HEK293 (cell line): ENCODE results near the gene FOXP1.

Experiments used
- GFI1B ChIP-seq: fragments of 450-650 bp; formaldehyde crosslinking; IDR thresholded peaks from 2 replicates; pipeline ENCODE4 v1.5.1; 2016; ENCODE audit warnings: missing biosample characterization, missing genetic modification characterization
- HOXD13 ChIP-seq: sonication (generic); formaldehyde crosslinking; IDR thresholded peaks from 2 replicates; pipeline ENCODE4 v1.8.0; 2022; ENCODE audit warnings: missing genetic modification reagents, borderline replicate concordance
- KLF7 ChIP-seq: fragments of 450-650 bp; formaldehyde crosslinking; IDR thresholded peaks from 2 replicates; pipeline ENCODE4 v1.5.1; 2016; ENCODE audit warnings: missing biosample characterization, missing genetic modification characterization, borderline replicate concordance
- MEIS1 ChIP-seq: sonication (generic); formaldehyde crosslinking; IDR thresholded peaks from 2 replicates; pipeline ENCODE4 v1.8.1; 2022; ENCODE audit warnings: missing genetic modification reagents, mild to moderate bottlenecking, borderline replicate concordance
- MYNN ChIP-seq: fragments of 450-650 bp; formaldehyde crosslinking; IDR thresholded peaks from 2 replicates; pipeline ENCODE4 v1.5.1; 2016; ENCODE audit warnings: missing biosample characterization, missing genetic modification characterization, borderline replicate concordance
- PRDM1 ChIP-seq: fragments of 450-650 bp; formaldehyde crosslinking; IDR thresholded peaks from 2 replicates; pipeline ENCODE4; 2016; ENCODE audit warnings: missing biosample characterization, missing genetic modification characterization
- REPIN1 ChIP-seq: fragments of 450-650 bp; formaldehyde crosslinking; IDR thresholded peaks from 2 replicates; pipeline ENCODE4 v1.5.1; 2017; ENCODE audit warnings: missing biosample characterization, missing genetic modification characterization, low read depth
- SCRT1 ChIP-seq: fragments of 450-650 bp; formaldehyde crosslinking; IDR thresholded peaks from 2 replicates; pipeline ENCODE4 v1.5.1; 2016; ENCODE audit warnings: missing biosample characterization, missing genetic modification characterization, borderline replicate concordance
- SP2 ChIP-seq: fragments of 450-650 bp; formaldehyde crosslinking; IDR thresholded peaks from 2 replicates; pipeline ENCODE4 v1.5.1; 2016; ENCODE audit warnings: missing biosample characterization, missing genetic modification characterization
- SP7 ChIP-seq: fragments of 450-650 bp; formaldehyde crosslinking; IDR thresholded peaks from 2 replicates; pipeline ENCODE4 v1.5.1; 2016; ENCODE audit warnings: missing biosample characterization, missing genetic modification characterization
- ZBTB17 ChIP-seq: fragments of 450-650 bp; formaldehyde crosslinking; IDR thresholded peaks from 2 replicates; pipeline ENCODE4 v1.5.1; 2016; ENCODE audit warnings: missing biosample characterization, missing genetic modification characterization
- ZNF10 ChIP-seq: fragments of 450-650 bp; formaldehyde crosslinking; IDR thresholded peaks from 2 replicates; pipeline ENCODE4 v1.5.1; 2017; ENCODE audit warnings: missing biosample characterization, missing genetic modification characterization
- ZNF114 ChIP-seq: fragments of 450-650 bp; formaldehyde crosslinking; IDR thresholded peaks from 2 replicates; pipeline ENCODE4 v1.5.0; 2017; ENCODE audit warnings: missing biosample characterization, missing genetic modification characterization
- ZNF311 ChIP-seq: fragments of 450-650 bp; formaldehyde crosslinking; IDR thresholded peaks from 2 replicates; pipeline ENCODE4 v1.5.1; 2017; ENCODE audit warnings: missing biosample characterization, missing genetic modification characterization, borderline replicate concordance
- ZNF335 ChIP-seq: fragments of 450-650 bp; formaldehyde crosslinking; conservative IDR thresholded peaks from 2 replicates; pipeline ENCODE4 v1.5.1; 2016; ENCODE audit warnings: missing biosample characterization, missing genetic modification characterization
- ZNF350 ChIP-seq: fragments of 450-650 bp; formaldehyde crosslinking; IDR thresholded peaks from 2 replicates; pipeline ENCODE4 v1.5.0; 2017; ENCODE audit warnings: missing biosample characterization, mild to moderate bottlenecking, missing genetic modification characterization
- ZNF366 ChIP-seq: fragments of 450-650 bp; formaldehyde crosslinking; conservative IDR thresholded peaks from 2 replicates; pipeline ENCODE4 v1.5.1; 2016; ENCODE audit warnings: missing biosample characterization, missing genetic modification characterization
- ZNF426 ChIP-seq: fragments of 450-650 bp; formaldehyde crosslinking; IDR thresholded peaks from 2 replicates; pipeline ENCODE4 v1.5.1; 2017; ENCODE audit warnings: missing biosample characterization, missing genetic modification characterization, mild to moderate bottlenecking, inconsistent platforms, moderate library complexity
- ZNF433 ChIP-seq: fragments of 450-650 bp; formaldehyde crosslinking; IDR thresholded peaks from 2 replicates; pipeline ENCODE4 v1.5.1; 2016; ENCODE audit warnings: missing biosample characterization, missing genetic modification characterization, low read depth
- ZNF473 ChIP-seq: fragments of 450-650 bp; formaldehyde crosslinking; IDR thresholded peaks from 2 replicates; pipeline ENCODE4 v1.5.1; 2017; ENCODE audit warnings: missing biosample characterization, missing genetic modification characterization
- ZNF501 ChIP-seq: fragments of 450-650 bp; formaldehyde crosslinking; IDR thresholded peaks from 2 replicates; pipeline ENCODE4 v1.5.1; 2016; ENCODE audit warnings: missing biosample characterization, missing genetic modification characterization
- ZNF610 ChIP-seq: fragments of 450-650 bp; formaldehyde crosslinking; IDR thresholded peaks from 2 replicates; pipeline ENCODE4 v1.5.1; 2016; ENCODE audit warnings: missing biosample characterization, missing genetic modification characterization, borderline replicate concordance
- ZNF747 ChIP-seq: fragments of 450-650 bp; formaldehyde crosslinking; IDR thresholded peaks from 2 replicates; pipeline ENCODE4 v1.5.1; 2016; ENCODE audit warnings: missing biosample characterization, missing genetic modification characterization
- TF ChIP-seq, protein P1 (sequence below): fragments of 450-650 bp; formaldehyde crosslinking; IDR thresholded peaks from 2 replicates; pipeline ENCODE4 v1.5.1; 2017; ENCODE audit warnings: missing biosample characterization, missing genetic modification characterization
- TF ChIP-seq, protein P2 (sequence below): fragments of 450-650 bp; formaldehyde crosslinking; IDR thresholded peaks from 2 replicates; pipeline ENCODE4 v1.5.1; 2017; ENCODE audit warnings: missing biosample characterization, missing genetic modification characterization
- TF ChIP-seq, protein P3 (sequence below): fragments of 450-650 bp; formaldehyde crosslinking; IDR thresholded peaks from 2 replicates; pipeline ENCODE4 v1.5.1; 2016; ENCODE audit warnings: missing biosample characterization, missing genetic modification characterization
- TF ChIP-seq, protein P4 (sequence below): fragments of 450-650 bp; formaldehyde crosslinking; IDR thresholded peaks from 2 replicates; pipeline ENCODE4 v1.5.1; 2017; ENCODE audit warnings: missing biosample characterization, missing genetic modification characterization
- TF ChIP-seq, protein P5 (sequence below): fragments of 450-650 bp; formaldehyde crosslinking; IDR thresholded peaks from 2 replicates; pipeline ENCODE4 v1.5.1; 2016; ENCODE audit warnings: missing biosample characterization, missing genetic modification characterization
- TF ChIP-seq, protein P6 (sequence below): fragments of 450-650 bp; formaldehyde crosslinking; IDR thresholded peaks from 2 replicates; pipeline ENCODE4 v1.5.1; 2016; ENCODE audit warnings: missing biosample characterization, missing genetic modification characterization
- TF ChIP-seq, protein P7 (sequence below): fragments of 450-650 bp; formaldehyde crosslinking; IDR thresholded peaks from 2 replicates; pipeline ENCODE4; 2016; ENCODE audit warnings: missing biosample characterization, missing genetic modification characterization

Gene FOXP1

DNA sequence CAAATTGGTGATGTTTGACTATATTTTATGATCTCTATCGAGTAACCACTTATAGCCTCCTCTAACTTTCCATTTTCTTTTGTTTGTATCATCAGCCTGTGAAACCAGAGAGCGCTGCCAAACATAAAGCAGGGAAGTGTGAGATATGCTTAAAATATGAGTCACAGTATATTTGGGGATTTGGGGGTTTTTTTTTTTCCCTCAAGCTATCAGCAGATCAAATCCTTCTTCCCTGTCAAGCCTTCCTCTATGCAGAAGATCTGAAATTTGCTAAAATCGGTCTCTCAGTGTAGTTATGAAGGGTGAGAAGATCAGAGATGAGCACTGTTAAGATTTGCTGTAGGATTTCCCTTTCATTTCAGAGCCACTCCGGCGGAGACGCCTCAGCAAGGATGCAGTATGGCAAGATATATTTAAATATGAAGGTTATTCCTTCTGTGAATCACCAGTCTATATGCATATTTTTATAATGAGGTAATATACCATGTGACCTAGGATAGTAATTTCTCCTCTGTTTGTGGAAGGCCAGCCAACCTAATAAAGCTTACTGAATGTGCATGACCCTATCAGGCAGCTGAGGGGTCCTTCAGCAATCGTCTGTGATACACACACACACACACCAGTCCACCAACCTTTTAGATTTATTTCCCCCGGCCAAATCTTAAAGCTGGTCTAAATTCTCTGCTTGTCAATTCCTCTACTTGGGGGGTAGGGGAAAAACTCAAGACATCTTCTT is 474.1 kb downstream of the FOXP1 start (continued):
- TF ChIP-seq, protein P1, sequence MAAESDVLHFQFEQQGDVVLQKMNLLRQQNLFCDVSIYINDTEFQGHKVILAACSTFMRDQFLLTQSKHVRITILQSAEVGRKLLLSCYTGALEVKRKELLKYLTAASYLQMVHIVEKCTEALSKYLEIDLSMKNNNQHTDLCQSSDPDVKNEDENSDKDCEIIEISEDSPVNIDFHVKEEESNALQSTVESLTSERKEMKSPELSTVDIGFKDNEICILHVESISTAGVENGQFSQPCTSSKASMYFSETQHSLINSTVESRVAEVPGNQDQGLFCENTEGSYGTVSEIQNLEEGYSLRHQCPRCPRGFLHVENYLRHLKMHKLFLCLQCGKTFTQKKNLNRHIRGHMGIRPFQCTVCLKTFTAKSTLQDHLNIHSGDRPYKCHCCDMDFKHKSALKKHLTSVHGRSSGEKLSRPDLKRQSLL (tag by site-specific recombination): no peak
- TF ChIP-seq ZNF433 (tag by site-specific recombination) (no peak), ZNF114 (tag by site-specific recombination) (no peak), ZNF473 (no peak), PRDM1 (tag by site-specific recombination) (no peak), ZNF610 (no peak), ZNF747 (tag by site-specific recombination) (no peak), ZNF311 (no peak), ZNF501 (no peak), ZNF366 (peak; percentile 29; the same call in 1 of the 2 replicates), MEIS1 (CRISPR knock-in tag) (no peak), ZNF10 (tag by site-specific recombination) (no peak), ZNF350 (tag by site-specific recombination) (no peak), GFI1B (tag by site-specific recombination) (no peak), REPIN1 (tag by site-specific recombination) (no peak), KLF7 (tag by site-specific recombination) (no peak), ZNF335 (tag by site-specific recombination) (peak; percentile 56), SP7 (tag by site-specific recombination) (peak; percentile 30; the same call in 1 of the 2 replicates), MYNN (tag by site-specific recombination) (no peak), SP2 (tag by site-specific recombination) (no peak), HOXD13 (CRISPR knock-in tag) (no peak), ZNF426 (tag by site-specific recombination) (no peak), SCRT1 (tag by site-specific recombination) (no peak), ZBTB17 (peak; percentile 29)
- TF ChIP-seq, protein P2, sequence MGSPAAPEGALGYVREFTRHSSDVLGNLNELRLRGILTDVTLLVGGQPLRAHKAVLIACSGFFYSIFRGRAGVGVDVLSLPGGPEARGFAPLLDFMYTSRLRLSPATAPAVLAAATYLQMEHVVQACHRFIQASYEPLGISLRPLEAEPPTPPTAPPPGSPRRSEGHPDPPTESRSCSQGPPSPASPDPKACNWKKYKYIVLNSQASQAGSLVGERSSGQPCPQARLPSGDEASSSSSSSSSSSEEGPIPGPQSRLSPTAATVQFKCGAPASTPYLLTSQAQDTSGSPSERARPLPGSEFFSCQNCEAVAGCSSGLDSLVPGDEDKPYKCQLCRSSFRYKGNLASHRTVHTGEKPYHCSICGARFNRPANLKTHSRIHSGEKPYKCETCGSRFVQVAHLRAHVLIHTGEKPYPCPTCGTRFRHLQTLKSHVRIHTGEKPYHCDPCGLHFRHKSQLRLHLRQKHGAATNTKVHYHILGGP (tag by site-specific recombination): 0 out of 2 replicates have a peak, but pooled peaks have one; percentile 39
- TF ChIP-seq, protein P3, sequence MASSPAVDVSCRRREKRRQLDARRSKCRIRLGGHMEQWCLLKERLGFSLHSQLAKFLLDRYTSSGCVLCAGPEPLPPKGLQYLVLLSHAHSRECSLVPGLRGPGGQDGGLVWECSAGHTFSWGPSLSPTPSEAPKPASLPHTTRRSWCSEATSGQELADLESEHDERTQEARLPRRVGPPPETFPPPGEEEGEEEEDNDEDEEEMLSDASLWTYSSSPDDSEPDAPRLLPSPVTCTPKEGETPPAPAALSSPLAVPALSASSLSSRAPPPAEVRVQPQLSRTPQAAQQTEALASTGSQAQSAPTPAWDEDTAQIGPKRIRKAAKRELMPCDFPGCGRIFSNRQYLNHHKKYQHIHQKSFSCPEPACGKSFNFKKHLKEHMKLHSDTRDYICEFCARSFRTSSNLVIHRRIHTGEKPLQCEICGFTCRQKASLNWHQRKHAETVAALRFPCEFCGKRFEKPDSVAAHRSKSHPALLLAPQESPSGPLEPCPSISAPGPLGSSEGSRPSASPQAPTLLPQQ (tag by site-specific recombination): no peak
- TF ChIP-seq, protein P4, sequence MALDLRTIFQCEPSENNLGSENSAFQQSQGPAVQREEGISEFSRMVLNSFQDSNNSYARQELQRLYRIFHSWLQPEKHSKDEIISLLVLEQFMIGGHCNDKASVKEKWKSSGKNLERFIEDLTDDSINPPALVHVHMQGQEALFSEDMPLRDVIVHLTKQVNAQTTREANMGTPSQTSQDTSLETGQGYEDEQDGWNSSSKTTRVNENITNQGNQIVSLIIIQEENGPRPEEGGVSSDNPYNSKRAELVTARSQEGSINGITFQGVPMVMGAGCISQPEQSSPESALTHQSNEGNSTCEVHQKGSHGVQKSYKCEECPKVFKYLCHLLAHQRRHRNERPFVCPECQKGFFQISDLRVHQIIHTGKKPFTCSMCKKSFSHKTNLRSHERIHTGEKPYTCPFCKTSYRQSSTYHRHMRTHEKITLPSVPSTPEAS: no peak
- TF ChIP-seq, protein P5, sequence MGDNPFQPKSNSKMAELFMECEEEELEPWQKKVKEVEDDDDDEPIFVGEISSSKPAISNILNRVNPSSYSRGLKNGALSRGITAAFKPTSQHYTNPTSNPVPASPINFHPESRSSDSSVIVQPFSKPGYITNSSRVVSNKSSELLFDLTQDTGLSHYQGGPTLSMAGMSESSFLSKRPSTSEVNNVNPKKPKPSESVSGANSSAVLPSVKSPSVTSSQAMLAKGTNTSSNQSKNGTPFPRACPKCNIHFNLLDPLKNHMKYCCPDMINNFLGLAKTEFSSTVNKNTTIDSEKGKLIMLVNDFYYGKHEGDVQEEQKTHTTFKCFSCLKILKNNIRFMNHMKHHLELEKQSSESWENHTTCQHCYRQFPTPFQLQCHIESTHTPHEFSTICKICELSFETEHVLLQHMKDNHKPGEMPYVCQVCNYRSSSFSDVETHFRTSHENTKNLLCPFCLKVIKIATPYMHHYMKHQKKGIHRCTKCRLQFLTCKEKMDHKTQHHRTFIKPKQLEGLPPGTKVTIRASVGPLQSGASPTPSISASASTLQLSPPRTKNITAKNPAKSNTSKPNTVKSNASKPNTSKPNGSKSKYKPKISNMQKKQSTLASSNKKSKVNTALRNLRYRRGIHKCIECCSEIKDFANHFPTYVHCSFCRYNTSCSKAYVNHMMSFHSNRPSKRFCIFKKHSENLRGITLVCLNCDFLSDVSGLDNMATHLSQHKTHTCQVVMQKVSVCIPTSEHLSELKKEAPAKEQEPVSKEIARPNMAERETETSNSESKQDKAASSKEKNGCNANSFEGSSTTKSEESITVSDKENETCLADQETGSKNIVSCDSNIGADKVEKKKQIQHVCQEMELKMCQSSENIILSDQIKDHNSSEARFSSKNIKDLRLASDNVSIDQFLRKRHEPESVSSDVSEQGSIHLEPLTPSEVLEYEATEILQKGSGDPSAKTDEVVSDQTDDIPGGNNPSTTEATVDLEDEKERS (tag by site-specific recombination): no peak
- TF ChIP-seq, protein P6, sequence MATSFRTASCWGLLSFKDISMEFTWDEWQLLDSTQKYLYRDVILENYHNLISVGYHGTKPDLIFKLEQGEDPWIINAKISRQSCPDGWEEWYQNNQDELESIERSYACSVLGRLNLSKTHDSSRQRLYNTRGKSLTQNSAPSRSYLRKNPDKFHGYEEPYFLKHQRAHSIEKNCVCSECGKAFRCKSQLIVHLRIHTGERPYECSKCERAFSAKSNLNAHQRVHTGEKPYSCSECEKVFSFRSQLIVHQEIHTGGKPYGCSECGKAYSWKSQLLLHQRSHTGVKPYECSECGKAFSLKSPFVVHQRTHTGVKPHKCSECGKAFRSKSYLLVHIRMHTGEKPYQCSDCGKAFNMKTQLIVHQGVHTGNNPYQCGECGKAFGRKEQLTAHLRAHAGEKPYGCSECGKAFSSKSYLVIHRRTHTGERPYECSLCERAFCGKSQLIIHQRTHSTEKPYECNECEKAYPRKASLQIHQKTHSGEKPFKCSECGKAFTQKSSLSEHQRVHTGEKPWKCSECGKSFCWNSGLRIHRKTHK (tag by site-specific recombination): no peak
- TF ChIP-seq, protein P7, sequence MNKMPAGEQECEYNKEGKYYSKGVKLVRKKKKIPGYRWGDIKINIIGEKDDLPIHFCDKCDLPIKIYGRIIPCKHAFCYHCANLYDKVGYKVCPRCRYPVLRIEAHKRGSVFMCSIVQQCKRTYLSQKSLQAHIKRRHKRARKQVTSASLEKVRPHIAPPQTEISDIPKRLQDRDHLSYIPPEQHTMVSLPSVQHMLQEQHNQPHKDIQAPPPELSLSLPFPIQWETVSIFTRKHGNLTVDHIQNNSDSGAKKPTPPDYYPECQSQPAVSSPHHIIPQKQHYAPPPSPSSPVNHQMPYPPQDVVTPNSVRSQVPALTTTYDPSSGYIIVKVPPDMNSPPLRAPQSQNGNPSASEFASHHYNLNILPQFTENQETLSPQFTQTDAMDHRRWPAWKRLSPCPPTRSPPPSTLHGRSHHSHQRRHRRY (tag by site-specific recombination): no peak
